Activated CD8-positive, alpha-beta T cell treated with anti-CD3 and anti-CD28 coated beads for 36 hours (primary cell): ENCODE results near the gene TMEM53. TPM values are rescaled to one million over a fixed set of nuclear protein-coding genes. Genes with fewer than 3 reads are reported as not detected.

Source experiments
- ATAC-seq: fragments of 200-7000 bp; cut with Tn5 transposase; one replicate; pipeline ENCODE4 v1.10.0; 2021; ENCODE audit warnings: mild to moderate bottlenecking, moderate library complexity
- CTCF ChIA-PET: fragments of 350-600 bp; sonication (Branson Sonifier 250); formaldehyde crosslinking; loops from one replicate; lab custom pipeline; 2021; ENCODE audit warnings: antibody characterized with exemption; lab: Charles Lee
- POLR2A ChIA-PET: fragments of 350-600 bp; sonication (Branson Sonifier 250); formaldehyde crosslinking; loops from one replicate; lab custom pipeline; 2021; ENCODE audit warnings: antibody characterized with exemption; lab: Charles Lee
- DNase-seq: peaks from one replicate; pipeline ENCODE4 v3.0.0-alpha.2; 2020
- H3K27ac Mint-ChIP-seq: one replicate; pipeline ENCODE4 v1.8.0; 2021; ENCODE audit warnings: mild to moderate bottlenecking, mixed read lengths
- H3K27me3 Mint-ChIP-seq: one replicate; pipeline ENCODE4 v1.8.0; 2021; ENCODE audit warnings: mixed read lengths
- H3K36me3 Mint-ChIP-seq: one replicate; pipeline ENCODE4 v1.8.0; 2021; ENCODE audit warnings: low read depth, mixed read lengths
- H3K4me1 Mint-ChIP-seq: one replicate; pipeline ENCODE4 v1.8.0; 2021; ENCODE audit warnings: low read depth, mixed read lengths
- H3K4me3 Mint-ChIP-seq: one replicate; pipeline ENCODE4 v1.8.0; 2021; ENCODE audit warnings: mild to moderate bottlenecking, moderate library complexity, mixed read lengths
- H3K9me3 Mint-ChIP-seq: one replicate; pipeline ENCODE4 v1.8.0; 2021; ENCODE audit warnings: mixed read lengths
- intact Hi-C: fragments of 100-400 bp; cut with micrococcal nuclease; formaldehyde crosslinking; loops from one replicate; pipeline ENCODE4 v1.10.0; 2022
- total RNA-seq, 2 experiments: library from RNA; stranded (reverse); gene quantifications; one replicate each; pipeline ENCODE4 v1.2.3, GENCODE V29; 2021
- TF ChIP-seq, protein P1 (sequence below): fragments of 200-600 bp; IDR thresholded peaks from one replicate; pipeline ENCODE4 v1.8.0; 2022; ENCODE audit warnings: antibody characterized with exemption, mild to moderate bottlenecking

TMEM53 gene
- total RNA-seq, 2 experiments from 2014 or later = 2.3 to 3.5 TPM

DNA sequence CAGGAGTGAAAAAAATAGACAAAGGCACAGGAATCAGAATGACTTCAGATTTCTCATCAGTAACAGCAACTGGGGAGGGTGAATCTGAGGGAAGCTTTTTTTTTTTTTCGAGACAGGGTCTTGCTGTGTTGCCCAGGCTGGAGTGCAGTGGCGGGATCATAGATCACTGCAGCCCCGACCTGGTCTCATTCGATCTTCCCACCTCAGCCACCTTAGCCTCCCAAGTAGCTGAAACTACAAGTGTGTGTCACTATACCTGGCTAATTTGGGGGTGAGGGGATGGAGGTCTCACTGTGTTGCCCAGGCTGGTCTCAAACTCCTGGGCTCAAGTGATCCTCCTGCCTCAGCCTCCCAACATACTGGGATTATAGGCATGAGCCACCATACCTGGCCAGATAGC, 10.9 kb upstream of the TMEM53 start:
- no peak for ATAC-seq
- no peaks in the 10 kb centered on the region for H3K9me3 Mint-ChIP-seq
- no peak overlapping the region for H3K27ac Mint-ChIP-seq
- TF ChIP-seq, protein P1, sequence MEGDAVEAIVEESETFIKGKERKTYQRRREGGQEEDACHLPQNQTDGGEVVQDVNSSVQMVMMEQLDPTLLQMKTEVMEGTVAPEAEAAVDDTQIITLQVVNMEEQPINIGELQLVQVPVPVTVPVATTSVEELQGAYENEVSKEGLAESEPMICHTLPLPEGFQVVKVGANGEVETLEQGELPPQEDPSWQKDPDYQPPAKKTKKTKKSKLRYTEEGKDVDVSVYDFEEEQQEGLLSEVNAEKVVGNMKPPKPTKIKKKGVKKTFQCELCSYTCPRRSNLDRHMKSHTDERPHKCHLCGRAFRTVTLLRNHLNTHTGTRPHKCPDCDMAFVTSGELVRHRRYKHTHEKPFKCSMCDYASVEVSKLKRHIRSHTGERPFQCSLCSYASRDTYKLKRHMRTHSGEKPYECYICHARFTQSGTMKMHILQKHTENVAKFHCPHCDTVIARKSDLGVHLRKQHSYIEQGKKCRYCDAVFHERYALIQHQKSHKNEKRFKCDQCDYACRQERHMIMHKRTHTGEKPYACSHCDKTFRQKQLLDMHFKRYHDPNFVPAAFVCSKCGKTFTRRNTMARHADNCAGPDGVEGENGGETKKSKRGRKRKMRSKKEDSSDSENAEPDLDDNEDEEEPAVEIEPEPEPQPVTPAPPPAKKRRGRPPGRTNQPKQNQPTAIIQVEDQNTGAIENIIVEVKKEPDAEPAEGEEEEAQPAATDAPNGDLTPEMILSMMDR = no peak
- no peaks in the 10 kb centered on the region for H3K36me3 Mint-ChIP-seq
- H3K4me3 Mint-ChIP-seq = no peak overlapping the region
- ChIA-PET POLR2A (interaction anchor here (1.0 kb wide), 1 partner anchor 10 kb away, joined by 4 read pairs; the partner anchor contains the start of gene ARMH1), CTCF (interaction anchor here (1.9 kb wide), 1 partner anchor 21 kb away, joined by 5 read pairs; no protein-coding TSS in a partner anchor)
- no peaks in the 10 kb centered on the region for H3K27me3 Mint-ChIP-seq
- intact Hi-C loops = no loop called here
- H3K4me1 Mint-ChIP-seq = peaks cover 2% of the 10 kb centered on the region
- DNase-seq = no peak

GRCh38 chr1:44684525-44684924, 10.2 kb upstream of the TMEM53 start:
- peaks cover 2% of the 10 kb centered on the region for H3K4me1 Mint-ChIP-seq
- no peaks in the 10 kb centered on the region for H3K36me3 Mint-ChIP-seq
- H3K9me3 Mint-ChIP-seq = no peaks in the 10 kb centered on the region
- ATAC-seq (peak; percentile 30), DNase-seq (no peak)
- ChIA-PET CTCF (interaction anchor here (1.0 to 1.1 kb wide), 2 partner anchors 24 to 30 kb away, joined by 3 to 4 read pairs; no protein-coding TSS in a partner anchor), POLR2A (interaction anchor here (0.6 to 2.3 kb wide), 3 partner anchors 13 to 1076 kb away, joined by 3 to 6 read pairs (median 4); partner anchors contain the start of gene RNU5D-1)
- H3K27me3 Mint-ChIP-seq = no peaks in the 10 kb centered on the region
- H3K4me3 Mint-ChIP-seq = no peak overlapping the region
- no peak overlapping the region for H3K27ac Mint-ChIP-seq
- intact Hi-C loops = no loop called here
- TF ChIP-seq, protein P1 = no peak

DNA sequence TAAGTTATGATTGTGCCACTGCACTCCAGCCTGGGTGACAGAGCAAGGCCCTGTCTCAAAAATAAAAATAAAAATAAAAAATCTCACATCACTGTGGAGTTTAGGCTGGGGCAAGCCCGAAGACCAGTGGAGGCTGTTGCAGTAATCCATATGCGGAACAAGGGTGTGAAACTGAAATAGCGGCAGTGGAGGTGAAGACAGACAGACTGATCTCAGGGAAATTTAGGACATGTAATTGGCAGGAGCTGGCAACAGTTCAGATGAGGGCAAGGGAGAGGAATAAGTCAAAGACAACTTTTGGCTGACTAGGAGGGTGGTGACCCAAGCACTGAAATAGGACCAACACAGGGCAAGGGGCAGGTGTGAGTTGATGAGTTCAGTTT, 8.6 kb upstream of the TMEM53 start:
- TF ChIP-seq, protein P1 = no peak
- no peak for DNase-seq
- no peaks in the 10 kb centered on the region for H3K27me3 Mint-ChIP-seq

GRCh38 chr1:44681905-44682882, 7.9 kb upstream of the TMEM53 start:
- intact Hi-C loops = no loop called here
- TF ChIP-seq, protein P1 = no peak
- DNase-seq = no peak
- Mint-ChIP-seq H3K27ac (no peak overlapping the region), H3K27me3 (no peaks in the 10 kb centered on the region), H3K4me3 (no peak overlapping the region), H3K4me1 (peaks cover 2% of the 10 kb centered on the region), H3K36me3 (no peaks in the 10 kb centered on the region), H3K9me3 (no peaks in the 10 kb centered on the region)
- no peak for ATAC-seq
- ChIA-PET CTCF (interaction anchor here (1.3 to 1.4 kb wide), 2 partner anchors 15 to 29 kb away, joined by 3 to 7 read pairs; no protein-coding TSS in a partner anchor), POLR2A (interaction anchor here (0.7 to 1.8 kb wide), 3 partner anchors 40 to 256 kb away, joined by 3 to 4 read pairs (median 3); no protein-coding TSS in a partner anchor)

More for the DNA sequence above, 8.6 kb upstream of the TMEM53 start:
- ChIA-PET POLR2A (interaction anchor here (1.1 to 2.3 kb wide), 3 partner anchors 14 to 48 kb away, joined by 4 to 6 read pairs (median 4); no protein-coding TSS in a partner anchor), CTCF (interaction anchor here (1.3 kb wide), 1 partner anchor 30 kb away, joined by 3 read pairs; no protein-coding TSS in a partner anchor)
- Mint-ChIP-seq H3K27ac (no peak overlapping the region), H3K36me3 (no peaks in the 10 kb centered on the region), H3K4me1 (peaks cover 2% of the 10 kb centered on the region), H3K4me3 (no peak overlapping the region), H3K9me3 (no peaks in the 10 kb centered on the region)
- no peak for ATAC-seq
- intact Hi-C loops = no loop called here
